GM18858 (cell line): ENCODE results near the gene LYPD3.
"Not testable (repeated sequence)": the region's sequence is repeated elsewhere in the genome, so short reads cannot be mapped to it uniquely, and the experiment has no call there.

Experiments
- ATAC-seq: cut with Tn5 transposase; IDR thresholded peaks from one replicate; pipeline ENCODE4 v1.9.1; 2021; ENCODE audit not compliant: unreplicated experiment

LYPD3 gene

DNA sequence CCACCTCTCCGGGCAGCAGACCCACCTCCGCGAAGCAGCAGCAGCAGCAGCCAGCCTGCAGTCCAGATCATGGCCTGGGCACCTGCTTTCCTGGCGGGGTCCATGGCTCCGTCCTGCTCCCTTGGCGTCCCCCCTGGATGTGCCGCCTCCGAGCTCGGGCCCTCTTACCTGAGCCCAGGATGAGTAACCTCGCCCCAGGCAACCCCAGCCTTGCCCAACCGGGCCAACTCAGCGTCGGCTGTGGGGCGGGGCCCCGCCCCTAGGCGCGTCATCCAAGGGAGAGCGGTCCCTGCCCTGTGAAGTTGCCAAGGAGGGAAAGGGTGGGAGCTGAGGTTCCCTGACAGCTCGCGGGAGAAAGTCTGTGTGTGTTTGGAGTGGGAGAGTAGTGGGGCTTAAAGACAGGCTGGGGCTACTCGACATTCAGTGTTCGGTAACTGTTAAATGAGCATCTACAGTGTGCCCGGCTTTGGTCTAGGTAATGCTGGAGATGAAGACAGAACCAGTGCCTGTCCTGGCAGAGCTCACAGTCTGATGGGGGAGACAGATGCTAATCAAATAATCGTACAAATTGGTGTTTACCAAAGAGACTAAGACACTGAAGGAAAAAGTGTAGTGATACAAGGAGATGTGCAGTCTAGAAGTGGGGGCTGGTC, at the start of gene LYPD3:
Gene LYPD3, minus strand, starts transcription at position 141 of the 653 bp plus-strand sequence. Its CDS starts 37 bp downstream, at position 104.
- ATAC-seq = no peak

DNA sequence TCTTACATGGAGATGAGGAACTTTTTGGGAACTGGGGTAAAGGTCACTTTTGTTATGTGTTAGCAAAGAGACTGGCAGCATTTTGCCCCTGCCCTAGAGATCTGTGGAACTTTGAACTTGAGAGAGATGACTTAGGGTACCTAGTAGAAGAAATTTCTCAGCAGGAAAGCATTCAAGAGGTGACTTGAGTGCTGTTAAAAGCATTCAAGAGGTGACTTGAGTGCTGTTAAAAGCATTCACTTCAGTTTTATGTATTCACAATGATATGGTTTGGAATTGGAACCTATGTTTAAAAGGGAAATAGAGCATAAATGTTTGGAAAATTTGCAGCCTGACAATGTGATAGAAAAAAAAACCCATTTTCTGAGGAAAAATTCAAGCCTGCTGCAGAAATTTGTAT, 47.0 kb upstream of the LYPD3 start:
- not testable (repeated sequence) for ATAC-seq

DNA sequence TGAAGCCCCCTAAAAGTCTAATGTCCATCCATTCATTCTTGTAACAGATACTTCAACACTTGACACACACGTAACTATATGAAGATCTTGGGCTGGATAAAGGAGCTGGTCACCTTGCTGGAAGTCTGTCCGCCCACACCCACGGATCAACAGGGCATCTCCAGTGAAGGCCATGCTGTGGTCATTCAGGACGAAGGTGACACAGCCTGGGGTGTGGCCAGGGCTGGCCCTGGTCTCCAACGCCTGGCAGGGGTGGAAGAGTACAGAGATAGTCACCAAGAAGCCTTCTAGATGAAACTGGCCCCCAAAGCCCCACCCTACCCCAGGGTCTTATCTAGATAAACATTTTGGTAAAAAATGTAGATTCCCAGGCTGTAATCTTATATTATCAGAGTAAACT, 45.9 kb upstream of the LYPD3 start:
- ATAC-seq = no peak

DNA sequence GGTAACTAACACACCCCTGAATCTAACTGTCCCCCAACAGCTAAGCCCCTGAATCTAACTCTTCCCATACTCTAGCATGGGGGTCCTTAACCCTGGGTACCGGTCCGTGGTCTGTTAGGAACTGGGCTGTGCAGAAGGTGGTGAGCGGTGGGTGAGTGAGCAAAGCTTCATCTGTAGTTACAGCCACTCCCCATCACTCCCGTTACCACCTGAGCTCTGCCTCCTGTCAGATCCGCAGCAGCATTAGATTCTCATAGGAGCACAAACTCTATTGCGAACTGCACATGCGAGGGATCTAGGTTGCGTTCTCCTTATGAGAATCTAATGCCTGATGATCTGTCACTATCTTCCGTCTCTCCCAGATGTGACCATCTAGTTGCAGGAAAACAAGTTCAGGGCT, 45.3 kb upstream of the LYPD3 start:
- no peak for ATAC-seq

DNA sequence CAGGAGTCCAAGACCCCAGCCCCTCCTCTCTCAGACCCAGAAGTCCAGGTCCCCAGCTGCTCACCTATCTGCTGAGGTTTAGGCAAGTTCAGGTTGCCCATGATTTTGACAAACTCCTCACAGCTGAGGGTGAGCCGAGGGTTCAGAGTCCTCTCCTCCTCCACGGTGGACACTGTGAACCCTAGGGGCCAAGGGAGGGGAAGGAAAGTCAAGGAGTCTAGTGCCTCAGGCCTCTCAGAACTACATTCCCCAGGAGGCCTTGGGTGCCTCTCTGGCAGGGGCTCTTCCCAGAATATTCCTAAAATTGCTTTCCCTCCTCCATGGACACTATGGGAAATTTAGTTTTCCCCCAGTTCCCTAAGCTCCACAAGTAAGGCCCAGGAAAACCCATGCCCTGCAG, 42.5 kb upstream of the LYPD3 start:
- no peak for ATAC-seq

DNA sequence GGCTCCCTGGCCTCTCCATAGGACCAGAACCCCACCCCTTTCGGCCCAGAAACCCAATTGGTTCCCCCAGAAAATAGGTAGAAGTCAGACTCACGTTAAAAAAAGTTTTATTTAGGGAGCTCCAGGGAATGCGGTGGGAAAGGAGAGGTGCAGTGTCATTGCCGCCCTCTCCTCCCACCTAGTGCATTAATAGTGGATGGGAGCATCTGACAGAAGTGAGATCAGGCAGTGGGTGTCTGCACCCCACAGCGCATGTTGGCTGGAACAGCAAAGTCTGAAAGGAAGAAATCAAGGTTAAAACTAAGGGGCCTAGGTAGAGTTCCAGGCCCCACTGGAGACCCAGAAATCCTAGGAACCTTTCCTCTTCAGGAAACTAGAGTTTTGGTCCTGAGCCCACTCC, 41.2 kb upstream of the LYPD3 start:
- no peak for ATAC-seq

DNA sequence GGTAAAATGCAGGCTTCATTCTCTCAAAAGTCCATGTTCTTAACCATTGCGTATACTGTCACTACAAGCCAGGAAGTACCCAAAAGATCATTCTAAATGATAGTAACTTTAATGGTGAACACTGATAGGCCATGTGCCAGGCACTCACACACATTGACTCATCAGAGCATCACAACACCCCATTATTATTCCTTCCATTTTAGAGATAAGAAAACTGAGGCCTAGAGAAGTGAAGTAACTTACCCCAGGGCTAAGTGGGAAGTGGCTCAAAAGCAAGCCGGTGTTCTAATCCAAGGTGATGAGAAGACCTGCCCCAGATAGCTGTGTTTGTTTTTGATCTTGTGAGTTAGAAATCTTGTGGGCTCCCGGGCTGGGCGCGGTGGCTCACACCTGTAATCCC, 40.5 kb upstream of the LYPD3 start:
- no peak for ATAC-seq

DNA sequence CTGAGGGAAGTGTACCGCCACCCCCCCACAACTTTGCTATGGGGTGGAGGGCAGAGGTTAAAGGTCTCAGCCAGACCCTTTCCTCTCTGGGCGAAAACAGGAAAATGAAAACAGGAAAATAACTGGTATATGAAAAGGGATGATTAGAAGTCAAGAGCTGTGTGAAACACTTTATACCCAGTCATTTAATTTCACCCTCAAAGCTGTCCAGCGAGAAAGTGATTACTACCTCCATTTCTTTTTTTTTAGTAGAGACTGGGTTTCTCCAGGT, 39.7 kb upstream of the LYPD3 start:
- ATAC-seq = no peak

DNA sequence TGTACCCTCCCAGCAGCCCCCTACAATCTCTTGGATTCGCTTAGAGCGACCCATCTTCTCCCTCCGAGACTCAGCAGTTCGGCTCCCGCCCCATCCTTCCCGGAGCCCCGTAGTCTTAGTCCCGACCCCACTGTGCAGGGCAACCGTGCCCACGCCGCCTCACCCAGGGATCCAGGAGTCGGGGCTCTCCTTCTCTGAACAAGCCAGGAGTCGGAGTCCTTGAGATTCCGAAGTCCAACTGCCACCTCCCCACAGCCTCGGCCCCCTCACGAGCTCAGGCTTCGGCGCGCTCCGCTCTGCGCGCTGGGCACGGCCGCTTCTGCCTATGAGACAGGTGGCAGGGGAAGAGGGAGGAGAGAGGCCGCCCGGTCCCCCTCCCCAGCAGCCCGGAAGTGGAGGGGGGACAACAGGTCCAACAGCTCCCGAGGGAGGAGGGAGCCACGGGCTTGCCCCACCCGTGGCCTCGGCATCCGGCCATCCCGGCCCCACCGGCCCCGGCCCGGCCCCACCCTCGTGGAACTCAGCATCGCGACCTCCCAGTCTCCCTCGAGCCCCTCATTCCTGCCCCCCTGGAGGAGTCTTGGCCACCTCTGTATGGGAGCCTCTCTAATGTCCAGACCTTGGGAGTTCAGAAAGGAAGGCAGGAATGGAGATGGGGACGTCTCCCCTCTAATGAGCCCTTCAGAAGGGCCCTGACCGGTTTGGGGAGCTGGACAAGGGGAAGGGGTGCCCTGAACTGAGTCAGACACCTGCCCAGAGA, 39.2 kb upstream of the LYPD3 start, which contains the start of gene PHLDB3:
Gene PHLDB3, minus strand, starts transcription at position 321 of the 760 bp plus-strand sequence. CDS start 628 bp downstream, outside the sequence.
- ATAC-seq = no peak

DNA sequence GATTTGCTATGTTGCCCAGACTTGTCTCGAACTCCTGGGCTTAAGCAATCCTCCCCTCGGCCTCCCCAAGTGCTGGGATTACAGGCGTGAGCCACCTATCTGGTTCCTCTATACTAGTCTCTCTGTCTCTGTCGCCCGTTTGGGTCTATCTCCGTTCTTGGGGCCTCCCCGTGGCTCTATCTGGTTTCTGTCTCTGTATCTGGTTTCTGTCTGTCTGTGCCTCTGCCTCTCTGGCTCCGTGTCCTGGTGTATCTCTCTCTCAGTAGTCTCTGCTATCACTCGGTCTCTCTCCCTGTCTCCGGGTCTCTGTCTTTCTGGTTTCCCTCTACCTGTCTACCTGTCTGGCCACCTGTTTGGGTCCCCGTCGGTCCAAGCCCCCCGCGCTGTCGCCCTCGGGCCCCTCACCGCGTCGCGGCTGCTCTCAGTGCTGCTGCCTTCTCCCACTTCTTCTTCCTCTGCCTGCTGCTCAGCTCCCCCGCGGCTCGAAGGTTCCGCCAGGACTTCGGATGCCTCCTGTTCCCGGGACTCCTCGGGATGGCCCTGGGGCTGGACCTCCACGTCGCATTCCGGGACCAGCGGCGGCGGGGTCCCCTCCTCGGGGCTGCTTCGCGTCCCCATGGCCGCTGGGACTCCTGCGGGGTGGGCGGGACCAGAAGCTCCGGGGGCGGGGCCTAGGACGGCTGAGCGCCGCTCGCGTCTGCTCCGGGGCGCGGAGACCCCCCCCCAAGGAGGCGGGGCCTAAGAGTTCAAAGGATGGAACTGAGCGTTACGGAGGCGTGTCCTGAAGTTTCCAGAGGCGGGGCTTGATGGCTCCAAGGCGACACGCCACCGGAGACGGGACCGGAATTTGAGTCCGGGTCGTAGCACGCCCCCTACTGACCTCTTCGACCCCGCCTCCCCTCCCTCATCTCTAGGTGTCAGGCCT, 38.4 kb upstream of the LYPD3 start:
- peak; percentile 74 for ATAC-seq

DNA sequence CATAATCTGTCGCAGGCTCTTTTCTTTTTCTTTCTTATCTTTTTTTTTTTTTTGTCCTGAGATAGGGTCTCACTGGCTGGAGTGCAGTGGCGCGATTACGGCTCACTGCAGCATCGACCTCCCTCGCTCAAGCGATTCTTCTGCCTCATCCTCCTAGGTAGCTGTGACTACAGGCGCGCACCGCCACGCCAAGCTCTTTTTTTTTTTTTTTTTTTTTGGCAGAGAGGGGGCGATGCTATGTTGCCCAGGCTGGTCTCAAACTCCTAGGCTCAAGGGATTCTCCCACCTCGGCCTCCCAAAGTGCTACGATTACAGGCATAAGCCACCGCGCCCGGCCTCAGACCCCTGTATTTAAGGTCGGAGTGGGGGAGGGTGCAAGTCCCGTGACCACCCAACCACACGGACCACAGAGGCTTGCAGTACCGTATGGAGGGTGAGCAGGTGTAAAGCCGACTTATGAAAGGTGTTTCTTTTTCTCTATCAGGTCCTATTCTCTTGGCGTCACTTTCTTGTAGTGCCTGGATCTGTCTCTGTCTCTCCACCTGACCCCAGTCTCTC, 37.1 kb upstream of the LYPD3 start:
- ATAC-seq = no peak

DNA sequence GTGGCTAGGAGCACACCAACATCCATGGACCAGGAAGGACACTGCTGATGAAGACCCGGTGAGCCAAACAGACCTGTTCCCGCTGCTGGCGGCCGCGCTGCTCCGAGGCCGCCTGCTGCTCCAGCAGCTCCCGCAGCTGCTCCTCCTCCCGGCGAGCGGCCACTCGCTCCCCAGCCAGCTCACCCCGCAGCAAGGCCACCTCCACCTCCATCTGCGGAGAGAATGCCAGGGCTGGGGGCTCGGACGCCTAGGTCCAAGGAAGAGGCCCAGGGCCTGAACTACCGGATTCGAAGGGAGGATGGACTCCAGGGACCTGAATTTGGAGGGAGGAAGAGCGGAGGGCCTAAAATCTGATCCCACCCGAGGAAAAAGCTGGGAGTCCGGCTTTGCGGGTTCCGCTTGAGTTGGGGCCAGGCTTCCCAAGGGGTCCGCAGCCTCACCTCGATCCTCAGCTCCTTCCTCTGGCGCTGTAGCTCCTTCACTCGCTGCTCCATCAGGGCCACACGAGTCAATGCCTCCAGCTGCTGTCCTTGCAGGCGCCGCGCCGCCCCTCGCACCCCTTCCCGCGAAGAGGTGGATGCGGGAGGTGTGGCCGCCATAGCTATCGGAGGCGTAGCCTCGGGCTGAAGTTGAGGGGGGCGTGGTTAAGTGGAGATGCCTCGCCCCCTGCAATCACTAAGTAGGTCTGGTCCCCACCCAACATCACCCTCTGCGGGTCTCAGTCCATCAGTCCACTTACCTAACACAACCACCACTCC, 36.4 kb upstream of the LYPD3 start:
- ATAC-seq = no peak

DNA sequence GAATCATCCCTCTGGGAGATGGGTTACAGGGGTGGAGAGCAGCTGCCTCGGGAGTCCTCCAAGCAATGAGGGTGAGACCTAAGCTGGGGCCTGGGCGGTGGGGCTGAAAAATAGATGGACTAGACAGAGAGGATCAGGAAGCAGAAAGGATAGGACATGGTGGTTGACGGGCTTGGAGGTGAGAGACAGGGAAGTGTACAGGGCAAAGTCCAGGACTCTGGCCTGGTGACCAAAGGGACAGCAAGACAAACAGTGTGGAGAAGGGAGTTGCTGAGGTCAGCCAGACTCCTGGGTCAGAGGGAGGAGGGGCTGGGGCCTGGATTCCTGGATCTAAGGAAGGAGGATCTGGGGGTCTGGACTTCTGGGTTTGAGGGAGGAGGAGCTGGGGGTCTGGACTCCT, 33.6 kb upstream of the LYPD3 start:
- no peak for ATAC-seq

DNA sequence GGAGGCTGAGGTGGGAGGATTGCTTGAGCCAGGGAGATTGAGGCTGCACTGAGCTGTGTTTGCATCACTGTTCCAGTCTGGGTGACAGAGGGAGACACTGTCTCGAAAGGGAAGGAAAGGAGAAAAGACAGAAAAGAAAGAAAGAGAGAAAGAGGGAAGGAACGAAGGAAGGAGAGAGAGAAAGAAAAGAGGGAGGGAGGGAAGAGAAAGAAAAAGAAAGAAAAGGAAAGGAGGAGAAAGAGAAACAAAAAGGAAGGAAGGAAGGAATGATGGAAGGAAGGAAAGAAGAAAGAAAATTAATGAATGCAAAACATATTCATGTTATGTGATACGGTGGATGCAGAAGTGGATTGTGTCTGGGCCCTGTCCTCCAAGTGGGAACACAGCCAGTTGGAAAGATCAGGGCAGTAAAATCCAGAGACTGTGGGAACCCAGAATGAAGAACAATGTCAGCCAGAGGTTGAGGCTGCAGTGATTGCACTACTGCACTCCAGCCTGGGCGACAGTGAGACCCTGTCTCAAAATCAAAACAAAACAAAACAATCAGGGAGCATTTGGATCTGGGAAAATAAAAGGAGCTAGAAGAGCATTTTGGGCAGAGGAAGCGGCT, 32.9 kb upstream of the LYPD3 start:
- no peak for ATAC-seq

DNA sequence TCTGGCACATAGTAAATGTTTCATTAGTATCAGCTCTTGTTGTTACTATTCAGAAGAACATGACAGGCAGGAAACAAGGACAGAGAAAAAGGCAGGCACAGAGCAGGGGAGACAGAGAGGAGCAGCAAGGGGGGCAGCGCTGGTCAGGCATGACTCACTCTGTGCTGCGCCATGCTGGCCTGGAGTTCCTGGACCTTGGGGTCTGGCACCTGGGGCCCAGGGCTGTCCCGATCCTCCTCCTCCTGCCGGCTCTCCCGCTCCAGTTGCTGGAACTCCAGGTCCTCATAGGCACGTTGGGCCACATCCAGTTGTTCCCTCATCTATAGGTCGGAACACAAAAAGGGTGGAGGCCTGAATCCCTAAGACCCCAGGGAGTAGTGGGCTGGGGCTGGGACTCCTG, 31.6 kb upstream of the LYPD3 start:
- no peak for ATAC-seq

DNA sequence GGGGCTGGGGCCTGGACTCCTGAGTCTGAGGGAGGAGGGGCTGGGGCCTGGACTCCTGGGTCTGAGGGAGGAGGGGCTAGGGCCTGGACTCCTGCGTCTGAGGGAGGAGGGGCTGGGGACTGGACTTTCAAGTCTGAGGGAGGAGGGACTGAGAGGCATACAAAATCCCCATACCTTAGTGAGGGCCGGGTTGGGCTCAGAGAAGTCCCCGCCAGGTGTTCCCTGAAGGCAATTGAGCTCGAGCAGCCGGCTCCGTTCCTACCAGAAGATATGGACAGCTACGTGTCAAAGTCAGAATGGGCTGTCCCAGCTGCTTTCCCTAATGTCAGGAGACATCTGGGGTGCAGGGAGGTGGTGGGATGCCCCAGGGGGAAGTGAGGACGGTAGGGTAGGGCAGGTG, 29.7 kb upstream of the LYPD3 start:
- ATAC-seq = no peak

DNA sequence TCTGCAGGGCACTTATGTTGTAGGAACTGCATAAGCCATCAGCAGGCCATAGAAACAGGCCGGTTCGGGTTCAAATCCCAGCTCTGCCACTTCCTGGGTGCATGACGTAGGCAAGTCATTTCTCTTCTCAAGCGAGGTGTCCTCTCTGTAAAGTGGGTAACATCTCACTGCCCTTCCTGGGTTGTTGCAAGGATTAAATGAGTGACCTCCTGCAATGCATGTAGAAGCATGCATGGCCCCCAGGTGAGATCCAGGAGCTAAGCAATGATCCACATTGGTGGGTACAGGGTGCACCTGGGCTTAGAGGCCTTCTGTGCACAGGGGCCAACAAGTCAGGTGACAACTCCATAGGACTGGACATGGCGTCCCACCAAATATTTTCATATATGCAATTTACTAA, 25.4 kb upstream of the LYPD3 start:
- ATAC-seq = no peak

DNA sequence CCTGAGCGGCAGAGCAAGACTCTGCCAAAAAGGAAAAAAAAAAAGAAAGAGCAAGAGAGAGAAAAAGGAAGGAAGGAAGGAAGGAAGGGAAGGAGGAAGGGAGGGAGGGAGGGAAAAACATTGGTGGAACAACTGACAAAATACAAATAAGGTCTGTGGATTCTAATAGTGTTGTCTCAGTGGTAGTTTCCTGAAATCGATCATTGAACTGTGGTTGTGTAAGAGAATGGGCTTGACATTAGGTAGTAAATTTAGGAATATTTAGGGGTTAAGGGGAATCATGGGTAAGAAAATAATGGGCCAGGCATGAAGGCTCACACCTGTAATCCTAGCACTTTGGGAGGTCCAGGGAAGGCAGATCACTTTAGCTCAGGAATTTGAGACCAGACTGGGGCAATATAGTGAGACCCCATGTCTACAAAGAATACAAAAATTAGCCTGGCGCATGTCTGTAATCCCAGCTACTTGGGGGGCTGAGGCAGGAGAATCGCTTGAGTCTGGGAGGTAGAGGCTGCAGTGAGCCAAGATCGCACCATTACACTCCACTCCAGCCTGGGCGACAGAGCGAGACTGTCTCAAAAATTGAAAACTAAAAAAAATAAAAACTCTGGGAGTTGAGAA, 24.7 kb upstream of the LYPD3 start:
- no peak for ATAC-seq

DNA sequence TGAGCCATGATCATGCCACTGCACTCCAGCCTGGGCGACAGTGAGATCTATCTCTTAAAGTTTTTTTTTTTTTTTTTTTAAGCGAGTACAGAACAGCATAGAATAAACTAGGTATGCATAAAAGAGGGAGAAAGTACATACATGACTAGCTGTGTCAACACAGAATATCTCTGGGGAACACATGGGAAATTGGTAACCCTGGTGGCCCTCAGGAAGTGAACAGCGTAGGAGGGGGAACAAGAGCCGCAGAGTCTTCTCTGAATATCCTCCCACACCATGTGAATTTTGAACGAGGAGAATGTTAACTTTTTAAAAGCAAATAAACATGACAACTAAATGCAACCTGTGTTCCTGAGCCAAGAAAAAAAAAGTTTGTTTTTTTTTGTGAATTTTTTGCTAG, 23.9 kb upstream of the LYPD3 start:
- no peak for ATAC-seq

DNA sequence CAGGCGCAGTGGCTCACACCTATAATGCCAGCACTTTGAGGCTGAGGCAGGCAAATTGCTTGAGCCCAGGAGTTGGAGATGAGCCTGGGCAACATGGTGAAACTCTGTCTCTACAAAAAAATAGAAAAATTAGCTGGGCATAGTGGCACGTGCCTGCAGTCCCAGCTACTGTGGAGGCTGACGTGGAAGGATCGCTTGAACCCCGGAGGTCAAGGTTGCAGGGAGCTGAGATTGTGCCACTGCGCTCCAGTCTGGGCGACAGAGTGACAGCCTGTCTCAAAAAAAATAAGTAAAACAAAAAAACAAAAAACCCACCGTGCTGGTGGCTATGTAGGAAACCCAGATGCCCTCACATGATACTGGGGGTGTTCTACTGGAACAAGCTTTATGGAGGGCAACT, 22.8 kb upstream of the LYPD3 start:
- no peak for ATAC-seq
